Astrocyte (in vitro differentiated cells and primary cell): ENCODE data around the gene HPGD. TPM values are rescaled to one million over a fixed set of nuclear protein-coding genes. Genes with fewer than 3 reads are reported as not detected.

Source experiments
- DNase-seq: peaks from one replicate; pipeline ENCODE4 v3.0.0-alpha.2; 2010; ENCODE audit warnings: low read depth
- FAIRE-seq: peaks from 2 replicates; lab custom pipeline; 2011; peaks lifted over from hg19 to GRCh38; lab: Jason Lieb, UNC
- H2AFZ ChIP-seq: 2 replicates; pipeline ENCODE4 v1.6.0; 2012; ENCODE audit warnings: low read depth, low read length, inconsistent platforms
- H3K27ac ChIP-seq: 2 replicates; pipeline ENCODE4 v1.5.1; 2011; ENCODE audit warnings: low read depth, low read length, inconsistent platforms
- H3K27me3 ChIP-seq: 2 replicates; pipeline ENCODE4 v1.6.0; 2011; ENCODE audit warnings: low read length, inconsistent platforms; ENCODE audit not compliant: insufficient read depth
- H3K36me3 ChIP-seq: 2 replicates; pipeline ENCODE4 v1.5.1; 2011; ENCODE audit warnings: low read length, inconsistent platforms; ENCODE audit not compliant: insufficient read depth
- H3K4me1 ChIP-seq: 2 replicates; pipeline ENCODE4 v1.5.1; 2011; ENCODE audit warnings: low read length, inconsistent platforms; ENCODE audit not compliant: insufficient read depth
- H3K4me2 ChIP-seq: 2 replicates; pipeline ENCODE4 v1.6.0; 2012; ENCODE audit warnings: low read length, inconsistent platforms
- H3K4me3 ChIP-seq: 2 replicates; pipeline ENCODE4 v1.5.1; 2011; ENCODE audit warnings: low read depth, mild to moderate bottlenecking, low read length, inconsistent platforms; ENCODE audit not compliant: insufficient read depth
- H3K79me2 ChIP-seq: 2 replicates; pipeline ENCODE4 v1.6.0; 2012; ENCODE audit warnings: mild to moderate bottlenecking, low read length, inconsistent platforms; ENCODE audit not compliant: insufficient read depth
- H3K9ac ChIP-seq: 2 replicates; pipeline ENCODE4 v1.6.0; 2012; ENCODE audit warnings: mild to moderate bottlenecking, low read length, inconsistent platforms
- H3K9me3 ChIP-seq: 2 replicates; pipeline ENCODE4 v1.5.1; 2012; ENCODE audit warnings: low read depth, mild to moderate bottlenecking, low read length, inconsistent platforms; ENCODE audit not compliant: insufficient read depth
- H4K20me1 ChIP-seq: 2 replicates; pipeline ENCODE4 v1.6.0; 2012; ENCODE audit warnings: low read length, inconsistent platforms; ENCODE audit not compliant: insufficient read depth
- H3K27ac Mint-ChIP-seq: one replicate; pipeline ENCODE4 v1.8.0; 2021; ENCODE audit warnings: mild to moderate bottlenecking, mixed read lengths; ENCODE audit not compliant: unreplicated experiment
- H3K27me3 Mint-ChIP-seq: one replicate; pipeline ENCODE4 v1.8.0; 2021; ENCODE audit warnings: low read depth, mixed read lengths; ENCODE audit not compliant: unreplicated experiment
- H3K36me3 Mint-ChIP-seq: one replicate; pipeline ENCODE4 v1.8.0; 2021; ENCODE audit warnings: low read depth, mixed read lengths; ENCODE audit not compliant: unreplicated experiment
- H3K4me1 Mint-ChIP-seq: one replicate; pipeline ENCODE4 v1.8.0; 2021; ENCODE audit warnings: low read depth, mixed read lengths; ENCODE audit not compliant: unreplicated experiment
- H3K4me3 Mint-ChIP-seq: one replicate; pipeline ENCODE4 v1.8.0; 2021; ENCODE audit warnings: mild to moderate bottlenecking, moderate library complexity, mixed read lengths; ENCODE audit not compliant: unreplicated experiment
- H3K9me3 Mint-ChIP-seq: one replicate; pipeline ENCODE4 v1.8.0; 2021; ENCODE audit warnings: mild to moderate bottlenecking, mixed read lengths; ENCODE audit not compliant: unreplicated experiment
- EZH2 ChIP-seq: IDR thresholded peaks from 2 replicates; pipeline ENCODE4 v1.6.1; 2012; ENCODE audit warnings: mild to moderate bottlenecking, low read length, inconsistent platforms; ENCODE audit not compliant: insufficient read depth
- total RNA-seq: library from RNA; stranded (reverse); gene quantifications from 2 replicates; pipeline ENCODE4 v1.2.1, GENCODE V29; 2021
- TF ChIP-seq, protein P1 (sequence below): IDR thresholded peaks from 2 replicates; pipeline ENCODE4 v1.5.1; 2011; ENCODE audit warnings: low read depth, mild to moderate bottlenecking, inconsistent platforms, low read length, moderate library complexity; ENCODE audit not compliant: insufficient read depth

HPGD gene
- total RNA-seq, 1 donor from 2014 or later, result 0.20 TPM

DNA sequence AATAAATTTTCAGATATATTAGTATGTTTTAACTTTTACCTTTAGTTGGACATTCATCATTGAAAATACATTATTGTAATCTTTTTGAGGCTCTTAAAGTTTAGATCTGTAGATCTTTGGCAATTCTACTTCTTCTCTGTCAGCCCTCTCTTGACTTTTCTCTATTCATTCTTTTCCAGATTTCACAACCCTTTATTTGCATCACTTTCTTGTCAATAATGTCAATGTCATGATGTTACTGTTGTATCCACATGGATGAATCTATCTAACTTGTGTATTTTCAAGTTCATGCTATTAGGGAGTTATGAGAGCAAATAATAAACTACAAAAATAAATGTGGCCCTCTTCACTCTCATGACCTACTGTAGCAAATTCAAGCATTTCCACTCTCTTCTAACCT lies 23.0 kb upstream of the HPGD start:
- FAIRE-seq, result no peak
- DNase-seq, result no peak
- Histone ChIP-seq H3K9ac (no peak overlapping the region), H3K27me3 (no peaks in the 10 kb centered on the region), H3K79me2 (no peaks in the 10 kb centered on the region), H2AFZ (no peak overlapping the region), H3K4me3 (no peak overlapping the region), H4K20me1 (no peaks in the 10 kb centered on the region), H3K36me3 (no peaks in the 10 kb centered on the region), H3K4me1 (no peaks in the 10 kb centered on the region), H3K4me2 (no peak overlapping the region), H3K9me3 (no peaks in the 10 kb centered on the region), H3K27ac (no peak overlapping the region)
- no peaks in the 10 kb centered on the region for H3K27me3 Mint-ChIP-seq
- no peaks in the 10 kb centered on the region for H3K9me3 Mint-ChIP-seq
- no peak overlapping the region for H3K27ac Mint-ChIP-seq
- no peak overlapping the region for H3K4me3 Mint-ChIP-seq
- H3K36me3 Mint-ChIP-seq, result no peaks in the 10 kb centered on the region
- TF ChIP-seq, protein P1, sequence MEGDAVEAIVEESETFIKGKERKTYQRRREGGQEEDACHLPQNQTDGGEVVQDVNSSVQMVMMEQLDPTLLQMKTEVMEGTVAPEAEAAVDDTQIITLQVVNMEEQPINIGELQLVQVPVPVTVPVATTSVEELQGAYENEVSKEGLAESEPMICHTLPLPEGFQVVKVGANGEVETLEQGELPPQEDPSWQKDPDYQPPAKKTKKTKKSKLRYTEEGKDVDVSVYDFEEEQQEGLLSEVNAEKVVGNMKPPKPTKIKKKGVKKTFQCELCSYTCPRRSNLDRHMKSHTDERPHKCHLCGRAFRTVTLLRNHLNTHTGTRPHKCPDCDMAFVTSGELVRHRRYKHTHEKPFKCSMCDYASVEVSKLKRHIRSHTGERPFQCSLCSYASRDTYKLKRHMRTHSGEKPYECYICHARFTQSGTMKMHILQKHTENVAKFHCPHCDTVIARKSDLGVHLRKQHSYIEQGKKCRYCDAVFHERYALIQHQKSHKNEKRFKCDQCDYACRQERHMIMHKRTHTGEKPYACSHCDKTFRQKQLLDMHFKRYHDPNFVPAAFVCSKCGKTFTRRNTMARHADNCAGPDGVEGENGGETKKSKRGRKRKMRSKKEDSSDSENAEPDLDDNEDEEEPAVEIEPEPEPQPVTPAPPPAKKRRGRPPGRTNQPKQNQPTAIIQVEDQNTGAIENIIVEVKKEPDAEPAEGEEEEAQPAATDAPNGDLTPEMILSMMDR, result no peak
- TF ChIP-seq EZH2, result no peak
- no peaks in the 10 kb centered on the region for H3K4me1 Mint-ChIP-seq

DNA sequence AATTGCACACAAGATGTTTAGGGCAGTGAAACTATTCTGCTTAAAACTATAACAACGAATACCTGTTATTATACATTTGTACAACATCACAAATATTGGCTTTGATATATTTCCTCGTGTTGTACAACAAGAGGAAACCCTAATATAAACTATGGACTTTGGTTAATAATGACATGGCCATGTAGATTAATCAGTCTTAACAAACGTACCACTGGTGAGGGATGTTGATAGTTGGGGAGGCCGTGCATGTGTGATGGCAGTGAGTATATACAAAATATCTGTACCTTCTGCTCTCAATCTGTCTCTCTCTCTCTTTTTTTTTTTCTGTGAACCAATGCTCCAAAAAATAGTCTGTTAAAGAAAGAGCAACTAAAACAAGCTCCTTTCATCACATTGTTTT lies 22.2 kb upstream of the HPGD start:
- Histone ChIP-seq H3K9me3 (no peaks in the 10 kb centered on the region), H3K36me3 (no peaks in the 10 kb centered on the region), H4K20me1 (no peaks in the 10 kb centered on the region), H3K4me2 (no peak overlapping the region), H2AFZ (no peak overlapping the region), H3K79me2 (no peaks in the 10 kb centered on the region), H3K4me3 (no peak overlapping the region), H3K27me3 (no peaks in the 10 kb centered on the region), H3K4me1 (no peaks in the 10 kb centered on the region), H3K27ac (no peak overlapping the region), H3K9ac (no peak overlapping the region)
- H3K27ac Mint-ChIP-seq, result no peak overlapping the region
- no peaks in the 10 kb centered on the region for H3K4me1 Mint-ChIP-seq
- TF ChIP-seq, protein P1, result no peak
- no peak for TF ChIP-seq EZH2
- no peak for FAIRE-seq
- no peak for DNase-seq
- H3K36me3 Mint-ChIP-seq, result no peaks in the 10 kb centered on the region
- no peak overlapping the region for H3K4me3 Mint-ChIP-seq
- no peaks in the 10 kb centered on the region for H3K27me3 Mint-ChIP-seq
- H3K9me3 Mint-ChIP-seq, result no peaks in the 10 kb centered on the region

DNA sequence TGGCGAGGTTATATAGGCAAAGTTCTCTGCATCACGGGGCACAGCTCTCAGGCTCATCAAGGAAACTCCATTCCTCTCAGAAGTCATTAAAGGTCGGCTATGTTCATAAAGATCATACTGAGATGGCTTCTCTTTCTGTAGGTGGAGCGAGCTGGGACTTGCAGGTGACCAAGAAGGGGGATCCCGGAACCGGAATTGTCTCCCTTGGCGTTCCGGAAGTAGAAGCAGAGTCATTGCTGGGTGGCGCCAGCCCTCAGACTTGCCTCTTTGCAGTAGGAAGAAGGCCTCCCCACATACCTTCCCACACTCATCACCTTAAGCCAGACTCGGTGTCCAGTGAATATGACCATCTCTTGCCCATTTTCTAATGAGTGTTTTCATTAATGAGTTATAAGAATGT lies 17.9 kb upstream of the HPGD start:
- Histone ChIP-seq H3K4me1 (no peaks in the 10 kb centered on the region), H3K9ac (no peak overlapping the region), H3K4me2 (no peak overlapping the region), H4K20me1 (no peaks in the 10 kb centered on the region), H3K79me2 (no peaks in the 10 kb centered on the region), H3K27ac (no peak overlapping the region), H2AFZ (no peak overlapping the region), H3K9me3 (no peaks in the 10 kb centered on the region), H3K4me3 (no peak overlapping the region), H3K36me3 (no peaks in the 10 kb centered on the region), H3K27me3 (no peaks in the 10 kb centered on the region)
- no peaks in the 10 kb centered on the region for H3K27me3 Mint-ChIP-seq
- no peak for TF ChIP-seq EZH2
- TF ChIP-seq, protein P1, result no peak
- no peaks in the 10 kb centered on the region for H3K9me3 Mint-ChIP-seq
- H3K4me1 Mint-ChIP-seq, result no peaks in the 10 kb centered on the region
- no peak overlapping the region for H3K27ac Mint-ChIP-seq
- no peaks in the 10 kb centered on the region for H3K36me3 Mint-ChIP-seq
- FAIRE-seq (no peak), DNase-seq (no peak)
- H3K4me3 Mint-ChIP-seq, result no peak overlapping the region
